ENCODE measurements around the gene ARL13B.
A peak's percentile ranks its signal among the peaks of the same experiment; 100 is the strongest.
"Not testable (repeated sequence)": the region's sequence is repeated elsewhere in the genome, so short reads cannot be mapped to it uniquely, and the experiment has no call there.

The ARL13B gene

GRCh38 chr3:93979850-93980676 is at the start of gene ARL13B:
Gene ARL13B (plus strand): TSS chr3:93980155. CDS start chr3:93980424, 269 bp downstream.
- peak; percentile 84 to 91 (median 86) for DNase-seq (ENCODE audit: low read depth in 3 of 3)

GRCh38 chr3:93931597-93932229 is 48.2 kb upstream of the ARL13B start:
- no peak for DNase-seq (ENCODE audit: low read depth in 3 of 3)

GRCh38 chr3:93934366-93935046 is 45.4 kb upstream of the ARL13B start:
- no peak for DNase-seq (ENCODE audit: low read depth in 3 of 3)

- DNase-seq (ENCODE audit: low read depth in 3 of 3), result no peak
Measured at GRCh38 chr3:93936549-93936948, 43.4 kb upstream of the ARL13B start.

- not testable (repeated sequence) for DNase-seq (ENCODE audit: low read depth in 3 of 3)
Measured at GRCh38 chr3:93937485-93937884, 42.5 kb upstream of the ARL13B start.

GRCh38 chr3:93949958-93950357 is 30.0 kb upstream of the ARL13B start:
- DNase-seq (ENCODE audit: low read depth in 3 of 3), result not testable (repeated sequence)

GRCh38 chr3:93961026-93961425 is 18.9 kb upstream of the ARL13B start:
- DNase-seq (ENCODE audit: low read depth in 3 of 3), result no peak

GRCh38 chr3:93961489-93961888 is 18.5 kb upstream of the ARL13B start:
- DNase-seq (ENCODE audit: low read depth in 3 of 3), result no peak

GRCh38 chr3:93962798-93963197 is 17.2 kb upstream of the ARL13B start:
- DNase-seq (ENCODE audit: low read depth in 3 of 3), result no peak

- DNase-seq (ENCODE audit: low read depth in 3 of 3), result not testable (repeated sequence)
Measured at GRCh38 chr3:93965106-93965505, 14.8 kb upstream of the ARL13B start.

- DNase-seq (ENCODE audit: low read depth in 3 of 3), result no peak
Measured at GRCh38 chr3:93969443-93969842, 10.5 kb upstream of the ARL13B start.

- no peak for DNase-seq (ENCODE audit: low read depth in 3 of 3)
Measured at GRCh38 chr3:93969997-93970396, 10.0 kb upstream of the ARL13B start.

- peak; percentile 13 to 36 (median 26) for DNase-seq (ENCODE audit: low read depth in 3 of 3)
Measured at GRCh38 chr3:93973131-93974126, 6.5 kb upstream of the ARL13B start, which contains the start of gene PROS1. Gene PROS1 (minus strand): TSS chr3:93973896. CDS start chr3:93973749, 147 bp downstream.

- no peak for DNase-seq (ENCODE audit: low read depth in 3 of 3)
Measured at GRCh38 chr3:93981649-93982048, 1.7 kb downstream of the ARL13B start.

- no peak for DNase-seq (ENCODE audit: low read depth in 3 of 3)
Measured at GRCh38 chr3:93983408-93983807, 3.5 kb downstream of the ARL13B start.

GRCh38 chr3:93984618-93985017 is 4.7 kb downstream of the ARL13B start:
- DNase-seq (ENCODE audit: low read depth in 3 of 3), result no peak

GRCh38 chr3:93988283-93988682 is 8.3 kb downstream of the ARL13B start:
- DNase-seq (ENCODE audit: low read depth in 3 of 3), result no peak

GRCh38 chr3:93988764-93989163 is 8.8 kb downstream of the ARL13B start:
- no peak for DNase-seq (ENCODE audit: low read depth in 3 of 3)

GRCh38 chr3:93989241-93989640 is 9.3 kb downstream of the ARL13B start:
- DNase-seq (ENCODE audit: low read depth in 3 of 3), result no peak

- no peak for DNase-seq (ENCODE audit: low read depth in 3 of 3)
Measured at GRCh38 chr3:93991631-93992030, 11.7 kb downstream of the ARL13B start.

GRCh38 chr3:93992207-93992606 is 12.3 kb downstream of the ARL13B start:
- DNase-seq (ENCODE audit: low read depth in 3 of 3), result no peak

Measured in stimulated activated CD4-positive, alpha-beta T cell treated with anti-CD3 and anti-CD28 coated beads, TNF-alpha, amount 100 ng/mL, for 48 hours (primary cell).